HEK293 (cell line): ENCODE data around the gene PCDHA13.

Experiments used
- CTCF ChIA-PET: fragments of 350-600 bp; formaldehyde crosslinking; extraction: SDS; loops from one replicate; lab custom pipeline; 2021; ENCODE audit warnings: antibody characterized with exemption; lab: Yijun Ruan, JAX
- POLR2A ChIA-PET: fragments of 300-600 bp; formaldehyde crosslinking; extraction: SDS; loops from one replicate; lab custom pipeline; 2020; ENCODE audit warnings: antibody characterized with exemption, inconsistent platforms; lab: Yijun Ruan, JAX
- H3K27ac ChIP-seq: fragments of 200-500 bp; sonication (Bioruptor generic); 2 replicates; pipeline ENCODE4 v1.5.1; 2014; ENCODE audit warnings: low read depth, low read length, control low read depth, inconsistent platforms; ENCODE audit errors: extremely low read depth
- H3K36me3 ChIP-seq, 2 experiments: fragments of 200-500 bp in 1 of 2; sonication (Bioruptor generic) in 1 of 2; 1 replicate in 1 of 2; 2 replicates in 1 of 2; pipeline ENCODE4 v1.5.1; 2014 to 2017; ENCODE audit warnings: inconsistent platforms in 2 of 2, low read length in 2 of 2; ENCODE audit not compliant: control insufficient read depth in 2 of 2, insufficient read depth in 1 of 2
- H3K4me1 ChIP-seq: fragments of 200-500 bp; sonication (Bioruptor generic); 2 replicates; pipeline ENCODE4 v1.5.1; 2014; ENCODE audit warnings: mild to moderate bottlenecking, low read length, inconsistent platforms; ENCODE audit not compliant: control insufficient read depth, insufficient read depth
- H3K4me3 ChIP-seq: 2 replicates; pipeline ENCODE4 v1.5.1; 2011; ENCODE audit warnings: low read depth, mild to moderate bottlenecking, control low read depth, low read length, moderate library complexity
- H3K9me3 ChIP-seq: fragments of 200-500 bp; sonication (Bioruptor generic); 2 replicates; pipeline ENCODE4 v1.5.1; 2014; ENCODE audit warnings: low read depth, low read length, inconsistent platforms; ENCODE audit not compliant: control insufficient read depth, insufficient read depth
- HOXD13 ChIP-seq: sonication (generic); formaldehyde crosslinking; IDR thresholded peaks from 2 replicates; pipeline ENCODE4 v1.8.0; 2022; ENCODE audit warnings: missing genetic modification reagents, borderline replicate concordance
- SP2 ChIP-seq: fragments of 450-650 bp; formaldehyde crosslinking; IDR thresholded peaks from 2 replicates; pipeline ENCODE4 v1.5.1; 2016; ENCODE audit warnings: missing biosample characterization, missing genetic modification characterization
- ZFP37 ChIP-seq: fragments of 450-650 bp; formaldehyde crosslinking; IDR thresholded peaks from 2 replicates; pipeline ENCODE4 v1.5.1; 2016; ENCODE audit warnings: missing biosample characterization, missing genetic modification characterization
- ZNF202 ChIP-seq: fragments of 450-650 bp; formaldehyde crosslinking; IDR thresholded peaks from 2 replicates; pipeline ENCODE4 v1.5.1; 2016; ENCODE audit warnings: missing biosample characterization, missing genetic modification characterization, borderline replicate concordance
- ZNF426 ChIP-seq: fragments of 450-650 bp; formaldehyde crosslinking; IDR thresholded peaks from 2 replicates; pipeline ENCODE4 v1.5.1; 2017; ENCODE audit warnings: missing biosample characterization, missing genetic modification characterization, mild to moderate bottlenecking, inconsistent platforms, moderate library complexity
- ZNF561 ChIP-seq: fragments of 450-650 bp; IDR thresholded peaks from 2 replicates; pipeline ENCODE4 v1.5.1; 2018; ENCODE audit warnings: missing biosample characterization, missing genetic modification characterization, borderline replicate concordance
- ZNF777 ChIP-seq: fragments of 450-650 bp; formaldehyde crosslinking; IDR thresholded peaks from 2 replicates; pipeline ENCODE4 v1.5.1; 2017; ENCODE audit warnings: missing biosample characterization, missing genetic modification characterization, borderline replicate concordance
- ZNF843 ChIP-seq: fragments of 450-650 bp; formaldehyde crosslinking; IDR thresholded peaks from 2 replicates; pipeline ENCODE4 v1.5.1; 2016; ENCODE audit warnings: missing biosample characterization, missing genetic modification characterization

Gene PCDHA13

DNA sequence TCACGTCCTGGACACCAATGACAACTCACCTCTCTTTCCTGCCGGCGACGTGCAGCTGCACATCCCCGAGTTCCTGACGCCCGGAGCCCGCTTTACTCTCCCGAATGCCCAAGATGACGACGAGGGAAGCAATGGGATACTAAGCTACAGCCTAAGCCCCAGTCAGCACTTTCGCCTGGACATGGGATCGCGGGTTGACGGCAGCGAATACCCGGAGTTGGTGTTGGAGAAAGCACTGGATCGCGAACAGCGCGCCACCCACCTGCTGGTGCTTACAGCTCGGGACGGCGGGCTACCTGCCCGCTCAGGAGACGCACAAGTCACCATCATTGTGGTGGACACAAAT lies 45.3 kb downstream of the PCDHA13 start:
- Histone ChIP-seq H3K27ac (no peak overlapping the region), H3K36me3 (no peaks in the 10 kb centered on the region), H3K4me3 (peak overlapping the region; percentile 52), H3K4me1 (no peaks in the 10 kb centered on the region), H3K9me3 (no peaks in the 10 kb centered on the region)
- CTCF ChIA-PET: interaction anchor here (0.7 to 3.4 kb wide), 18 partner anchors 7 to 684 kb away, joined by 3 to 35 read pairs (median 5); partner anchors contain the start of gene PCDHA13
- POLR2A ChIA-PET: interaction anchor here (1.1 to 1.6 kb wide), 2 partner anchors 39 to 112 kb away, joined by 3 to 7 read pairs; partner anchors contain the start of gene PCDHAC2
- TF ChIP-seq ZFP37 (tag by site-specific recombination) (no peak), ZNF843 (tag by site-specific recombination) (no peak), ZNF561 (tag by site-specific recombination) (no peak), ZNF777 (no peak), SP2 (no peak), ZNF202 (tag by site-specific recombination) (no peak), HOXD13 (CRISPR knock-in tag) (no peak), ZNF426 (tag by site-specific recombination) (no peak)
